ACC112 (cell line): ENCODE measurements around the gene CPTP.
A peak's percentile ranks its signal among the peaks of the same experiment; 100 is the strongest.

Experiments used
- H2AFZ ChIP-seq: fragments of 200-600 bp; sonication (generic); one replicate; pipeline ENCODE4 v1.6.0; 2017; ENCODE audit warnings: antibody characterized with exemption, low read length; ENCODE audit not compliant: unreplicated experiment
- H3K27ac ChIP-seq: fragments of 200-600 bp; sonication (generic); 2 replicates; pipeline ENCODE4 v1.5.1; 2014; ENCODE audit warnings: low read depth, mild to moderate bottlenecking, antibody characterized with exemption, low read length, moderate library complexity
- H3K27me3 ChIP-seq: fragments of 200-600 bp; sonication (generic); 2 replicates; pipeline ENCODE4 v1.6.1; 2014; ENCODE audit warnings: mild to moderate bottlenecking, antibody characterized with exemption, low read length, moderate library complexity, mixed read lengths; ENCODE audit not compliant: insufficient read depth
- H3K36me3 ChIP-seq: fragments of 200-600 bp; sonication (generic); 2 replicates; pipeline ENCODE4 v1.6.1; 2016; ENCODE audit warnings: mild to moderate bottlenecking, antibody characterized with exemption, low read length, moderate library complexity, mixed read lengths; ENCODE audit not compliant: insufficient read depth
- H3K4me1 ChIP-seq: fragments of 200-600 bp; sonication (generic); one replicate; pipeline ENCODE4 v1.6.1; 2016; ENCODE audit warnings: low read length, mixed read lengths; ENCODE audit not compliant: insufficient read depth, unreplicated experiment, control insufficient read depth
- H3K4me3 ChIP-seq: fragments of 200-600 bp; sonication (generic); 2 replicates; pipeline ENCODE4 v1.5.1; 2014; ENCODE audit warnings: mild to moderate bottlenecking, low read depth, low read length
- H3K79me2 ChIP-seq: fragments of 200-600 bp; sonication (generic); one replicate; pipeline ENCODE4 v1.6.0; 2016; ENCODE audit warnings: low read length; ENCODE audit not compliant: control insufficient read depth, unreplicated experiment, insufficient read depth

Gene CPTP

DNA sequence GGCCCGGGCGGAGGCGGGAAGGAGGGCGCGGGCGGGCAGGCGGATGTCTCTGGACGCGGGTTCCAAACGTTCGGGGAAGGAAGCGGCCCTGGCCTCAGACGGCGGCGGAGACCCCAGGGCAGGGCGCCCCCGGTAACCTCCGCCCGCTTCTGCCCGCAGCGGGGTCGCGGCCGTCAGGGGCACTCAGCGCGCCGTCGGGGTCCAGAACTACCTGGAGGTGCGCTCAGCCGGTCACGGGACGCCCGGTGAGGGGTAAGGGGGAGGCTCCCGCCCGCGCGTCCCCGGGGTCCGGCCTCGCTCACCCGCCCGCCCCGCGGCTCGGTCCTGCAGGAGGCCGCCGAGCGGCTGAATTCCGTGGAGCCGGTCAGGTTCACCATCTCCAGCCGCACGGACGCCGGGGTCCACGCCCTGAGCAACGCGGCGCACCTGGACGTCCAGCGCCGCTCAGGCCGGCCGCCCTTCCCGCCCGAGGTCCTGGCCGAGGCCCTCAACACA lies 15.8 kb upstream of the CPTP start:
- Histone ChIP-seq H3K79me2 (peaks cover 33% of the 10 kb centered on the region), H3K27me3 (no peaks in the 10 kb centered on the region), H3K36me3 (peaks cover 10% of the 10 kb centered on the region; the same call in 1 of the 2 replicates), H3K4me1 (peaks cover 37% of the 10 kb centered on the region), H3K27ac (peak overlapping the region; percentile 73), H2AFZ (no peak overlapping the region), H3K4me3 (peak overlapping the region; percentile 92)

DNA sequence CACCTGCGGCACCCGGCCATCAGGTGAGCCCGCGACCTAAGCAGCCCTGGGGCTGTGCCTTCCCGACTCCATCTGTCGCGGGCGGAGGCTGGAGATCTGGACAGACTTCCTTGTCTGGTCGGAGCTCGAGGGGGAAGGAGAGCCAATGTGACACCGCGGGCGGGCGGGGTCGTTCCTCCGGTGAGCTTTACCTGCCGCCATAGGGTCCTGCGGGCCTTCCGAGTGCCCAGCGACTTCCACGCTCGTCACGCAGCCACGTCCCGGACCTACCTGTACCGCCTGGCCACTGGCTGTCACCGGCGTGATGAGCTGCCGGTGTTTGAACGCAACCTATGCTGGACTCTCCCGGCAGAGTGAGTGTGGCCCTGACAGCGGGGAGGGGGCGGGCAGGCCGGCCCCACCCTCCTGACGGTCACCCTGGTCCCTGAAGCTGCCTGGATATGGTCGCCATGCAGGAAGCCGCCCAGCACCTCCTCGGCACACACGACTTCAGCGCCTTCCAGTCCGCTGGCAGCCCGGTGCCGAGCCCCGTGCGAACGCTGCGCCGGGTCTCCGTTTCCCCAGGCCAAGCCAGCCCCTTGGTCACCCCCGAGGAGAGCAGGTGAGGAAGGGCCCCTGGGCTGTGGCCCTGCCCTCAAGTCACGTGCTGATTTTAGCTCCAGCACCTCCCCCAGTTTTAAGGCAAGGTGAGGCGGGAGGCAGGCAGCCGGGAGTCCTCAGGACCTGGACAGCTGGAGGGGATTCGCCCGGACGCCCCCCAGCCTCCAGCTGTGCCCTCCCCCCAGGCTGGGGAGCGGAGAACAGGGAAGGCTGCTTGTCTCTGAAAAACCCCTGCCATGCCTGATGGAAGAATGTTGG lies 15.1 kb upstream of the CPTP start:
- H3K36me3 ChIP-seq: peaks cover 10% of the 10 kb centered on the region; the same call in 1 of the 2 replicates
- no peaks in the 10 kb centered on the region for H3K27me3 ChIP-seq
- H3K4me1 ChIP-seq: peaks cover 36% of the 10 kb centered on the region
- no peak overlapping the region for H2AFZ ChIP-seq
- peaks cover 31% of the 10 kb centered on the region for H3K79me2 ChIP-seq
- H3K4me3 ChIP-seq: peak overlapping the region; percentile 92
- H3K27ac ChIP-seq: peak overlapping the region; percentile 73; the same call in 1 of the 2 replicates

DNA sequence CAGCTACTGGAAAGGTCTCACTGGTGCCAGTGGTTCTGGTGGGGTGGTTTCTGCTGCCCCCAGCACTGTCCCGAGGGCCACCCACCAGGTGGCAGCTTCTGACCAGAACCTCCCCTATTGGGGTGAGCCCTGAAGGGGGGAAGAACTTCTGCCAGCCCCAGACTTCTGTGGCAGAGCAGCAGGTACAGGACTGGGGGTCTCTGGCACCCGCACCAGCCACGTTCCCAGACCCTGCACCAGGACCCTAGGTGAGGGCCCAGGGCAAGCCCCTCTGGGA lies 14.6 kb upstream of the CPTP start:
- Histone ChIP-seq H3K27ac (no peak overlapping the region), H3K36me3 (peaks cover 11% of the 10 kb centered on the region; the same call in 1 of the 2 replicates), H3K4me3 (peak overlapping the region; percentile 92; the same call in 1 of the 2 replicates), H3K4me1 (peaks cover 30% of the 10 kb centered on the region), H3K79me2 (peaks cover 30% of the 10 kb centered on the region), H2AFZ (no peak overlapping the region), H3K27me3 (no peaks in the 10 kb centered on the region)

DNA sequence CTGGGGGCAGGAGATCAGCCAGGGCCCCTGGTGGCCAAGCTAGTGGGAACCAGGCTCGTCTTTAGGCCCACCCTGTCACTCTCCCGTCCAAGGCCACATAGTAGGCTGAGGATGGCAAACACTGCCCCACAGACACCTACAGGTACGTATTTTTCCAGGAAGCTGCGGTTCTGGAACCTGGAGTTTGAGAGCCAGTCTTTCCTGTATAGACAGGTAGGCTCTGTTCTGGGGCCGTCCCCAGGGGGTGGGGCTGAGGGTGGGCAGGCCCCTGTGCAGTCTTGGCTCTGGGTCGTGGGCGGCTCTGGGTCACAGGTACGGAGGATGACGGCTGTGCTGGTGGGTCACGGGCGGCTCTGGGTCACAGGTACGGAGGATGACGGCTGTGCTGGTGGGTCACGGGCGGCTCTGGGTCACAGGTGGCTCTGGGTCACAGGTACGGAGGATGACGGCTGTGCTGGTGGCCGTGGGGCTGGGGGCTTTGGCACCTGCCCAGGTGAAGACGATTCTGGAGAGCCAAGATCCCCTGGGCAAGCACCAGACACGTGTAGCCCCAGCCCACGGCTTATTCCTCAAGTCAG lies 14.0 kb upstream of the CPTP start:
- no peaks in the 10 kb centered on the region for H3K27me3 ChIP-seq
- H3K4me3 ChIP-seq: no peak overlapping the region; the same call in 1 of the 2 replicates
- no peak overlapping the region for H3K27ac ChIP-seq
- H2AFZ ChIP-seq: no peak overlapping the region
- H3K36me3 ChIP-seq: peaks cover 14% of the 10 kb centered on the region; the same call in 1 of the 2 replicates
- H3K79me2 ChIP-seq: peaks cover 34% of the 10 kb centered on the region
- peaks cover 25% of the 10 kb centered on the region for H3K4me1 ChIP-seq

DNA sequence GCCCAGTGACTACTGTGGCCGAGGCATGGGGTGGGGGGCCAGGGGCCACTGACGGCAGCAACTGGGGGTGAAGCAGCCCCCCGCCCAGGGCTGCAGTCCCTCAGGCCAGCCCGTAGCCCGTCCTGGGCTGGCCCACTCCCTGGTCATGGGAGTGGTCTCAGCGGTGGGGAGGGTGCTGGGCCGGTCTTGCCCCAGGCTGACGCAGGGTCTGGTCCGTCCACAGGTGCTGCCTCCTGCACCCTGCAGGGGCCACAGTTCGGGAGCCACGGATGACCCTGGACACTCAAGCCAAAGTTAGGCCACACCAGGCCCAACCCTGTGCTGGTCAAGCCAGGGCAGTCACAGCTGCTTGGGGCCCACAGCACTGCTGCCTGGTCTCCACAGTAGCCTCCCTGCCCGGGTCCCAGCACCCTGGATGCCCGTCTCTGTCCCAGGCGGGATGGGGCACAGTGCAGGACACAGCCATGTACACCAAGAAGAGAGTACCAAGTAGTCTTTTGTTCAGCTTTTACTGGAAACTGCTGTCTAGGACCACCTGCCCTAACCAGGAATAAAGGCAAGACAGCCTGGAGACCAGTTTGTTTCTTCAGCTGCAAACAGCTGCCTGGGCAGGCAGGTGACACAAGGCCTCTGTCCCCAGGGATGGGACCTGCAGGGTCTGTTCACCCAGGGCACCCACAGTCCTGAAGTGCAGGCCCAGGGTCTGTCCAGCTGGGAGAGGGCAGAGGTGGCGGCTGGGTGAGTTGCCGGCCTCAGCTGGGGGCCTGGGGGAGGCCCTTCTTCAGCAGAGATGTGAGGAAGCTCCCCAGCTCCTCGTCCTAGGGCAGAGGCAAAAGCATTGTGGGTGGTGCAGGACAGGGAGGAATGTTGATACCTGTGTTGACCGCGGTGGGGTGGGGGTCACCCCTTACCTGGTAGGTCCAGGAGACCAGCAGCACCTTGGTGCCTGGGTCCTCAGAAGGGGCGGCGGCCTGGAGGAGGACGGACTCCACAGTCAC lies 13.2 kb upstream of the CPTP start:
- Histone ChIP-seq H3K27me3 (no peaks in the 10 kb centered on the region), H3K36me3 (peaks cover 14% of the 10 kb centered on the region; the same call in 1 of the 2 replicates), H3K4me3 (no peak overlapping the region), H3K79me2 (peaks cover 26% of the 10 kb centered on the region), H3K27ac (no peak overlapping the region), H2AFZ (no peak overlapping the region), H3K4me1 (peaks cover 17% of the 10 kb centered on the region)

DNA sequence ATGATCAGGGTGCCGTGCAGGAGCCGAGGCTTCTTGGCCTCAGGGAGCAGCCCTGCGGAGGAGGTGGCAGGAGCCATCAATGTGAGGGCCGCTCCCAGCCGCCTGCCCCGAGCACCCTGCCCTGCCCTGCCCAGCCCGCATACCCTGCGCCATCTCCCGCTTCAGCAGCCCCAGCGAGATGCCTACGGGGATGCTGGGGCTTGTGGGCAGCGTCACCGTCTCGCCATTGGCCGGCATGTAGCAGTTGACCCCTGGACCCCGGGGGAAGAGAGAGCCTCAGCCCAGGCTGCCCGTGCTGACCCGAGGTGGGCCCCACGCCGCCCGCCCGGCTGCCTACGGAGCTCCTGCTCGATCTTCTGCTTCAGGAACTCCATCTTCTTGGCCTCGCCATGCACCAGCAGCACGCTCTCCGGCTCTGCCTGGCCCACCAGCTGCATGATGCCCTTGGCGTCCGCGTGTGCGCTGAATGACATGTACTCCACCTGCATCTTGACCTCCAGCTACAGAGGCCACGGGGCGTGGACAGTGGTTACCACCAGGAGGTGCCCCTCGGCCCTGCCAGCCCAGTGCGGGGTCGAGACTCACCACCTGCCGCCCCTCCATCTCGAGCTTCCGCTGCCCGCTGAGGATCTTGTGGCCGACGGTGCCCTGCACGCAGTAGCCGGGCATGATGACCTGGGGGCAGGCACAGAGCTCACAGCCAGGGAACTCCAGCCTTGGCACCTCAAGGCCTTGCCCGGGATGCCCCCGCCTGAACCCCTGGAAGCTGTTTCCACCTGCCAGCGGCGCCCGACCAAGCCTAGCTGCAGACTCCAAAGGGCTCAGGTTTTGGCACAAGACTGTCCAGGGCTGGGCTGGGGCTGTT lies 11.9 kb upstream of the CPTP start:
- Histone ChIP-seq H3K36me3 (peaks cover 14% of the 10 kb centered on the region; the same call in 1 of the 2 replicates), H3K4me3 (no peak overlapping the region), H3K4me1 (peaks cover 10% of the 10 kb centered on the region), H3K27me3 (no peaks in the 10 kb centered on the region), H2AFZ (no peak overlapping the region), H3K79me2 (peaks cover 18% of the 10 kb centered on the region), H3K27ac (no peak overlapping the region)

DNA sequence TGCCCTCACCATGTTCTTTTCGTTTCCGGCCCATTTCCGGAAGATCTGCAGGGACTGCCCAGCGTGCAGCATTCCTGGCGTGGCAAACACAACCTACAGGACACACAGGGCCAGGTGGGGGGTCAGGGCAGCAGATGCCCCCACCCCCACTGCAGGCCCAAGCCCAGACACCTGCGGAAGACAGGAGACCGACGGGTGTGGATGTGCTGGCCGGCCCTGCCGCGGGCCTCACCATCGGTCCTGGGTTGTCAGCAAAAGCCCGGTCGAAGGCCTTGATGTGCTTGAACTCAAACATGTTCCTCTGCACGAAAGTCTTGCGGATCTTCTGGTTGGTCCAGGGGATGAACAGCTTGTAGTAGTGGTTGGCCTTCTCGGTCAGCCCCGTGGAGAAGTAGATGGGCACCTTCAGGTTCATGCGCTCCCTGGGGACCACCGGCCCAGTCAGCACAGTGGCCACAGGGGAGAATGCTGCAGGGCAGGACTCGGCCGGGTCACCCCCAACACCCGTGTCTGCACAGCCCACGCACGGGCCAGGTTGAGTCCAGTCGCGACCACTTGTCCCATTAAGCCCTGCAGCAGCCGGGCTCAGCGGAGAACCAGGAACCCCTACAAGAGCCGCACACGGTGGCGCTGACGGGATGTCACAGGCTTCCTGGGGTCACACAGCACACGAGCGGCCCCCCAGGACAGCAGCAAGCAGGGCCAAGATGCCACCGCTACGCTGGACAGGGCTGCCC lies 10.9 kb upstream of the CPTP start:
- Histone ChIP-seq H3K27ac (no peak overlapping the region), H3K27me3 (no peaks in the 10 kb centered on the region), H3K79me2 (peaks cover 18% of the 10 kb centered on the region), H3K4me3 (no peak overlapping the region), H3K4me1 (peaks cover 15% of the 10 kb centered on the region), H2AFZ (no peak overlapping the region), H3K36me3 (peaks cover 14% of the 10 kb centered on the region; the same call in 1 of the 2 replicates)

DNA sequence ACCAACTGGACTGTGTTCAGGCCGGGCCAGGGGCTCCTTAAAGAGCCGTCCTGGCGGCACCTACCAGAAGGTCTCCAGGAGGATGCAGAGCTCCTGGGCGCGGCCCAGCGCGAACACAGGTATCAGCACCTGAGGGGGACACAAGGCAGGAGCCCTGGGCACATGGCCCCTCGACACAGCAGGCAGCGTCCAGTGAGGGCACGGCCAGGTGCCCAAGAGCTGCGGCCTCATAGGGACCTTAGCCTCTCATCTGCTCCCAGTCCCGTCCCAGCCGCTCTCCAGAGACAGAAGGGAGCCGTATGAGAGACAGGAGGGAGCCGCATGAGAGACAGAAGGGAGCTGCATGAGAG lies 10.4 kb upstream of the CPTP start:
- Histone ChIP-seq H3K27ac (no peak overlapping the region), H3K79me2 (peaks cover 16% of the 10 kb centered on the region), H3K27me3 (no peaks in the 10 kb centered on the region), H3K4me1 (peaks cover 17% of the 10 kb centered on the region), H3K36me3 (peaks cover 14% of the 10 kb centered on the region; the same call in 1 of the 2 replicates), H3K4me3 (no peak overlapping the region), H2AFZ (no peak overlapping the region)

DNA sequence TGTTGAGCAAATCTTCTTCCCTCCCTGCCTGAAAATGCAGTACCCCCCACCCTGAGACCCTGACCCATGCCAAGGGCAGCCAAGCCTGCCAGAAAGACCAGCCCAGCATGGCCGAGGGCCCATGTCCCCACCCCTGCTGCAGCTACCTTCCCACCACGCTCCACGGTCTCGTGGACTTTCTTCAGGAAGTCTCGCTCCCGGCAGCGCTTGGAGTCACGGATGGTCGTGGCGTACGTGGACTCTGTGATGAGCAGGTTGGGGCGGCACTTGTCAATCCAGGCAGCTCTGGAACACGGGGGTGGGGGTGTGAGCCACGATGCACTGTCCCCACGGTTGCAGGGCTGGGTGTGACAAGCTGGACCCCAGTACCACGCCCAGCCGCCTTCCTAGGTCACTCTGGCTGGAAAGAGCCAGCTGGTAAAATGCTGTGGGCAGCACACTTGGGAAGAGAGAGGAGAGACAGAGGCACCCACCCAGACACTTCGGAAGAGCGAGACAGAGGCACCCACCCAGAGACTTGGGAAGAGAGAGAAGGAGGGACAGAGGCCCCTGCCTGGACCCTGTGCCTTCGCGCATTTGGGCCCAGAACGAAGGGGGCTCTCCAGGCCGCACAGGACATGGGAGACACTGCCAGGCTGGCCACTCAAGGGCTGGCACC lies 9.8 kb upstream of the CPTP start:
- Histone ChIP-seq H3K4me1 (peaks cover 11% of the 10 kb centered on the region), H3K27ac (no peak overlapping the region), H3K27me3 (no peaks in the 10 kb centered on the region), H3K36me3 (peaks cover 14% of the 10 kb centered on the region; the same call in 1 of the 2 replicates), H3K79me2 (peaks cover 16% of the 10 kb centered on the region), H3K4me3 (no peak overlapping the region), H2AFZ (no peak overlapping the region)
